OCI-LY7 (cell line): ENCODE measurements around the gene RNF19B. TPM values are rescaled to one million over a fixed set of nuclear protein-coding genes. Genes with fewer than 3 reads are reported as not detected.

Experiments used
- BruUV-seq: library from RNA; stranded (reverse); fragments of 400-500 nt; replicated peaks from 2 replicates; lab custom pipeline; 2021; lab: Mats Ljungman, UMichigan
- CTCF ChIA-PET: fragments of 300-600 bp; sonication (Branson Sonifier 250); formaldehyde crosslinking; loops from one replicate; lab custom pipeline; 2022; ENCODE audit warnings: antibody characterized with exemption; ENCODE audit not compliant: unreplicated experiment; lab: Charles Lee
- POLR2A ChIA-PET: fragments of 300-600 bp; sonication (Branson Sonifier 250); formaldehyde crosslinking; loops from one replicate; lab custom pipeline; 2022; ENCODE audit warnings: antibody characterized with exemption; lab: Charles Lee
- DNase-seq: peaks from one replicate; pipeline ENCODE4 v3.0.0-alpha.2; 2015; ENCODE audit warnings: low spot score
- H2AFZ ChIP-seq: fragments of 200-600 bp; sonication (generic), shearing (Covaris generic); 2 replicates; pipeline ENCODE4 v1.6.1; 2014; ENCODE audit warnings: mild to moderate bottlenecking, antibody characterized with exemption, low read length, moderate library complexity
- H3K27ac ChIP-seq: fragments of 200-600 bp; sonication (generic); 2 replicates; pipeline ENCODE4 v1.5.1; 2014; ENCODE audit warnings: mixed run types, low read depth, mild to moderate bottlenecking, moderate library complexity, low read length, inconsistent platforms; ENCODE audit not compliant: poor library complexity, severe bottlenecking
- H3K36me3 ChIP-seq: fragments of 200-600 bp; sonication (generic); 2 replicates; pipeline ENCODE4 v1.6.1; 2014; ENCODE audit warnings: mild to moderate bottlenecking, antibody characterized with exemption, low read length, moderate library complexity, mixed read lengths; ENCODE audit not compliant: insufficient read depth
- H3K4me1 ChIP-seq: fragments of 200-600 bp; sonication (generic); 2 replicates; pipeline ENCODE4 v1.5.1; 2014; ENCODE audit warnings: mild to moderate bottlenecking, low read length; ENCODE audit not compliant: insufficient read depth, poor library complexity, severe bottlenecking
- H3K4me2 ChIP-seq: fragments of 200-600 bp; sonication (generic); 2 replicates; pipeline ENCODE4 v1.6.1; 2014; ENCODE audit warnings: mild to moderate bottlenecking, low read length
- H3K4me3 ChIP-seq: fragments of 200-600 bp; sonication (generic); 2 replicates; pipeline ENCODE4 v1.5.1; 2014; ENCODE audit warnings: mild to moderate bottlenecking, low read depth, low read length; ENCODE audit not compliant: poor library complexity, severe bottlenecking
- H3K79me2 ChIP-seq: fragments of 200-600 bp; sonication (generic); 2 replicates; pipeline ENCODE4 v1.6.1; 2016; ENCODE audit warnings: low read depth, mild to moderate bottlenecking, low read length, moderate library complexity, mixed read lengths; ENCODE audit not compliant: insufficient read depth
- H3K9me2 ChIP-seq: fragments of 200-600 bp; sonication (generic); 2 replicates; pipeline ENCODE4 v1.6.1; 2016; ENCODE audit warnings: mild to moderate bottlenecking, low read length, mixed read lengths; ENCODE audit not compliant: insufficient read depth
- H3K9me3 ChIP-seq: fragments of 200-600 bp; sonication (generic); 2 replicates; pipeline ENCODE4 v1.6.1; 2014; ENCODE audit warnings: mild to moderate bottlenecking, mixed run types, low read length, mixed read lengths
- H4K20me1 ChIP-seq: fragments of 200-600 bp; sonication (generic); 2 replicates; pipeline ENCODE4 v1.6.1; 2014; ENCODE audit warnings: mild to moderate bottlenecking, antibody characterized with exemption, low read length, moderate library complexity, mixed read lengths; ENCODE audit not compliant: insufficient read depth
- CTCF ChIP-seq: fragments of 200-600 bp; sonication (generic); conservative IDR thresholded peaks from 2 replicates; pipeline ENCODE4 v1.5.1; 2014; ENCODE audit warnings: mild to moderate bottlenecking, antibody characterized with exemption, low read length, moderate library complexity, mixed read lengths
- EZH2phosphoT487 ChIP-seq: fragments of 200-600 bp; sonication (generic); IDR thresholded peaks from 2 replicates; pipeline ENCODE4 v1.6.1; 2018; ENCODE audit warnings: low read depth, borderline replicate concordance, mild to moderate bottlenecking, mixed run types, antibody characterized with exemption, low read length, moderate library complexity, mixed read lengths
- intact Hi-C: fragments of 100-400 bp; cut with micrococcal nuclease; formaldehyde crosslinking; loops from one replicate; pipeline ENCODE4 v1.10.0; 2022; ENCODE audit not compliant: unreplicated experiment
- total RNA-seq, 2 experiments: library from RNA; depleted of rRNA in 1 of 2; stranded (reverse); fragments of >200 nt in 1 of 2; shearing (Covaris generic) in 1 of 2; gene quantifications; 2 replicates each; pipeline ENCODE4 v1.2.3, GENCODE V29; 2014 to 2022

RNF19B gene
- total RNA-seq, 2 experiments from 2014 or later = 23.0 to 36.8 TPM

- H3K9me3 ChIP-seq = no peaks in the 10 kb centered on the region
- no peak overlapping the region for H3K27ac ChIP-seq
- BruUV-seq = no TSS peak
- CTCF ChIA-PET = no interaction called here
- POLR2A ChIA-PET = no interaction called here
- H3K79me2 ChIP-seq = no peaks in the 10 kb centered on the region
- no peaks in the 10 kb centered on the region for H3K36me3 ChIP-seq
- no peak for DNase-seq
- H2AFZ ChIP-seq = 0 out of 2 replicates have a peak overlapping the region, but pooled peaks have one; percentile 20
- H3K4me1 ChIP-seq = peaks cover 5% of the 10 kb centered on the region
- H3K9me2 ChIP-seq = no peaks in the 10 kb centered on the region
- peak overlapping the region; percentile 60 for H3K4me3 ChIP-seq
- TF ChIP-seq EZH2phosphoT487 (no peak), CTCF (no peak)
- H3K4me2 ChIP-seq = peak overlapping the region; percentile 62
- H4K20me1 ChIP-seq = no peaks in the 10 kb centered on the region
- intact Hi-C loops = no loop called here
Observed at GRCh38 chr1:32900371-32900955, 64.1 kb downstream of the RNF19B start.

GRCh38 chr1:32899586-32900296, 64.9 kb downstream of the RNF19B start:
- no peak for DNase-seq
- Histone ChIP-seq H3K79me2 (no peaks in the 10 kb centered on the region), H4K20me1 (no peaks in the 10 kb centered on the region), H3K36me3 (no peaks in the 10 kb centered on the region), H3K4me2 (no peak overlapping the region), H3K4me1 (peaks cover 5% of the 10 kb centered on the region), H2AFZ (no peak overlapping the region), H3K27ac (no peak overlapping the region), H3K9me2 (no peaks in the 10 kb centered on the region), H3K9me3 (no peaks in the 10 kb centered on the region), H3K4me3 (no peak overlapping the region)
- no TSS peak for BruUV-seq
- CTCF ChIA-PET = no interaction called here
- POLR2A ChIA-PET = interaction anchor here (0.6 kb wide), 1 partner anchor 24 kb away, joined by 3 read pairs; no protein-coding TSS in a partner anchor
- TF ChIP-seq CTCF (no peak), EZH2phosphoT487 (no peak)
- intact Hi-C loops = no loop called here

- H3K9me3 ChIP-seq = no peaks in the 10 kb centered on the region
- intact Hi-C loops = no loop called here
- H2AFZ ChIP-seq = no peak overlapping the region
- H3K36me3 ChIP-seq = no peaks in the 10 kb centered on the region
- ChIA-PET POLR2A (interaction anchor here (0.6 to 0.9 kb wide), 2 partner anchors 41 to 470 kb away, joined by 3 to 4 read pairs; no protein-coding TSS in a partner anchor), CTCF (interaction anchor here (1.2 kb wide), 1 partner anchor 187 kb away, joined by 3 read pairs; no protein-coding TSS in a partner anchor)
- H3K27ac ChIP-seq = no peak overlapping the region
- TF ChIP-seq CTCF (no peak), EZH2phosphoT487 (no peak)
- no peaks in the 10 kb centered on the region for H3K79me2 ChIP-seq
- H3K9me2 ChIP-seq = no peaks in the 10 kb centered on the region
- no peak overlapping the region for H3K4me2 ChIP-seq
- DNase-seq = no peak
- no peak overlapping the region for H3K4me3 ChIP-seq
- no TSS peak for BruUV-seq
- H3K4me1 ChIP-seq = peaks cover 5% of the 10 kb centered on the region
- H4K20me1 ChIP-seq = no peaks in the 10 kb centered on the region
Observed at GRCh38 chr1:32898958-32899357, 65.7 kb downstream of the RNF19B start.
